Osteocyte (in vitro differentiated cells): ENCODE measurements around the gene CLDN3. TPM values are rescaled to one million over a fixed set of nuclear protein-coding genes. Genes with fewer than 3 reads are reported as not detected.

ENCODE experiments used
- DNase-seq: peaks from one replicate; pipeline ENCODE4 v3.0.0; 2021; ENCODE audit warnings: mixed read lengths; ENCODE audit not compliant: unreplicated experiment; ENCODE audit errors: extremely low spot score
- H3K27ac Mint-ChIP-seq: one replicate; pipeline ENCODE4 v1.8.0; 2021; ENCODE audit warnings: mild to moderate bottlenecking, mixed read lengths; ENCODE audit not compliant: unreplicated experiment
- H3K27me3 Mint-ChIP-seq: one replicate; pipeline ENCODE4 v1.8.0; 2021; ENCODE audit warnings: mixed read lengths; ENCODE audit not compliant: unreplicated experiment
- H3K36me3 Mint-ChIP-seq: one replicate; pipeline ENCODE4 v1.8.0; 2021; ENCODE audit warnings: mixed read lengths; ENCODE audit not compliant: unreplicated experiment
- H3K4me1 Mint-ChIP-seq: one replicate; pipeline ENCODE4 v1.8.0; 2021; ENCODE audit warnings: mixed read lengths; ENCODE audit not compliant: unreplicated experiment
- H3K4me3 Mint-ChIP-seq: one replicate; pipeline ENCODE4 v1.8.0; 2021; ENCODE audit warnings: mild to moderate bottlenecking, moderate library complexity, mixed read lengths; ENCODE audit not compliant: unreplicated experiment
- H3K9me3 Mint-ChIP-seq: one replicate; pipeline ENCODE4 v1.8.0; 2021; ENCODE audit warnings: mixed read lengths; ENCODE audit not compliant: unreplicated experiment
- long read RNA-seq: library from polyadenylated mRNA; unstranded; transcript quantifications from one replicate; pipeline ENCODE4 v2.0.0, GENCODE V29; 2021
- total RNA-seq: library from RNA; stranded (reverse); gene quantifications from 2 replicates; pipeline ENCODE4 v1.2.1, GENCODE V29; 2021
- TF ChIP-seq, protein P1 (sequence below): fragments of 200-600 bp; sonication (generic); IDR thresholded peaks from 2 replicates; pipeline ENCODE4 v1.5.0; 2021; ENCODE audit warnings: antibody characterized with exemption, mild to moderate bottlenecking, moderate library complexity

CLDN3 gene
- total RNA-seq, result not detected in 2 replicates
- long read RNA-seq, result 0 reads

DNA sequence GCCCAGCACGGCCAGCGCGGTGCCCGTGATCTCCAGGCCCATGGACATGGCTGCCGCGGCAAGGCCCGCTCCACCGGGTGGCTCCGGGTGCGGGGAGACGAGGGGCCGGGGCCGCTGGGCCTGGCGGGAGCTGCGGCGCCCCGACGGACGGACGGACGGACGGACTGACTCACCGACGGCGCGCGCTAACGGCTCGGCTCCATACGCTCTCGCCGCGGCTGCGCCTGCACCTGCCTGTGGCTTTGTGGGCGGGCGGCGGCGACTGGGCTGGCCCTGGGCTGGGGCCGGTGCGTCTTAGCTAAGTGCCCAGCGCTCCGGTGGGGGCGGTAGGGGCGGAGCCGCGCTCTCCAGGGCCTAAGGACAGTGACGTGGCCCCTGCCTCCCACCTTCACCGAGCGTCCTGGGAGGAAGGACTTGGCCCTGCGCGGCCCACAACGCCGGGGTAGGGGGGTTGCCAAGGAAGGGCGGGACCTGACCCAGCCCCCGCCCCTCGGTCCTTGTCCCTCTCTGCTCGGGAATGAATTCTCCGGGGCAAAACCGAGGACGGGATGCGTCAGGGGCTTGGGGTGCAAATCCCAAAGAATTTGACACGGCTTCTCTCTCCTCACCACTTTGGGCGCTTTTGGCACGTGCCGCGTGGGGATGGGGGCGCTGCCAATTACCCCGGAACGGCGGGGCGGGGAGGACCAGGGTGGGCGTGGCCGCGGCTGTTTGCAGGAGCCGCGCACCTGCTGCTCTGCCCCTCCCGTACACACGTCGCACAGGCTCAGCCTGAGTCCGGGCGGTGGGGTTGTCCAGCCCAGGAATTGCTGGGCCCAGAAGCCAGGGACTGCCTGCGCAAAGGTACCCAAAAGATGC, at the start of gene CLDN3:
TSS of gene CLDN3 (minus strand) at position 269 of the 858 bp plus-strand sequence. CDS start at position 48, 221 bp downstream.
- Mint-ChIP-seq H3K36me3 (no peaks in the 10 kb centered on the region), H3K27me3 (peaks cover 5% of the 10 kb centered on the region), H3K9me3 (no peaks in the 10 kb centered on the region), H3K4me3 (peak within 1 kb of the TSS; percentile 44), H3K27ac (no peak within 1 kb of the TSS), H3K4me1 (peaks cover 2% of the 10 kb centered on the region)
- TF ChIP-seq, protein P1, sequence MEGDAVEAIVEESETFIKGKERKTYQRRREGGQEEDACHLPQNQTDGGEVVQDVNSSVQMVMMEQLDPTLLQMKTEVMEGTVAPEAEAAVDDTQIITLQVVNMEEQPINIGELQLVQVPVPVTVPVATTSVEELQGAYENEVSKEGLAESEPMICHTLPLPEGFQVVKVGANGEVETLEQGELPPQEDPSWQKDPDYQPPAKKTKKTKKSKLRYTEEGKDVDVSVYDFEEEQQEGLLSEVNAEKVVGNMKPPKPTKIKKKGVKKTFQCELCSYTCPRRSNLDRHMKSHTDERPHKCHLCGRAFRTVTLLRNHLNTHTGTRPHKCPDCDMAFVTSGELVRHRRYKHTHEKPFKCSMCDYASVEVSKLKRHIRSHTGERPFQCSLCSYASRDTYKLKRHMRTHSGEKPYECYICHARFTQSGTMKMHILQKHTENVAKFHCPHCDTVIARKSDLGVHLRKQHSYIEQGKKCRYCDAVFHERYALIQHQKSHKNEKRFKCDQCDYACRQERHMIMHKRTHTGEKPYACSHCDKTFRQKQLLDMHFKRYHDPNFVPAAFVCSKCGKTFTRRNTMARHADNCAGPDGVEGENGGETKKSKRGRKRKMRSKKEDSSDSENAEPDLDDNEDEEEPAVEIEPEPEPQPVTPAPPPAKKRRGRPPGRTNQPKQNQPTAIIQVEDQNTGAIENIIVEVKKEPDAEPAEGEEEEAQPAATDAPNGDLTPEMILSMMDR, result no peak
- no peak for DNase-seq

- DNase-seq, result no peak
- peaks cover 3% of the 10 kb centered on the region for H3K4me1 Mint-ChIP-seq
Measured at GRCh38 chr7:73817121-73817520, 47.1 kb upstream of the CLDN3 start.

GRCh38 chr7:73815436-73815835, 45.4 kb upstream of the CLDN3 start:
- DNase-seq, result no peak
- H3K27ac Mint-ChIP-seq, result no peak overlapping the region

More at GRCh38 chr7:73817121-73817520, 47.1 kb upstream of the CLDN3 start:
- Mint-ChIP-seq H3K27ac (no peak overlapping the region), H3K27me3 (no peaks in the 10 kb centered on the region), H3K36me3 (peaks cover 4% of the 10 kb centered on the region), H3K9me3 (peaks cover 3% of the 10 kb centered on the region), H3K4me3 (no peak overlapping the region)
- TF ChIP-seq, protein P1, result no peak

DNA sequence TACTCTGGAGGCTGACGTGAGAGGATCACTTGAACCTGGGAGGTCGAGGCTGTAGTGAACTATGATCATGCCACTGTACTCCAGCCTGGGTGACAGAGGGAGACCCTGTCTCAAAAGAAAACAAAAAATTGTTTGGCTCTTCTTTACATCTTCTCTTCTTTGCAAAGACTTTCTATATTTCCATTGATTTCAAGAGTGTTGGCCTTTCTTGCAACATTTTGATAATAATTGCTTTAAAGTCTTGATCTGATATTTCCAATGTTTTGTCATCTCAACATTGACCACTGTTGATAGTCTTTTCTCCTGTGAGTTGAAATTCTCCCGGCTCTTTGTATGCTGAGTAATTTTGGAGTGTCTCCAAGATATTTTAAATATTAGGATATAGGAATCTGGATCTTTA, 42.9 kb upstream of the CLDN3 start:
- Mint-ChIP-seq H3K4me3 (no peak overlapping the region), H3K36me3 (peaks cover 4% of the 10 kb centered on the region), H3K4me1 (peaks cover 3% of the 10 kb centered on the region), H3K9me3 (peaks cover 3% of the 10 kb centered on the region), H3K27me3 (no peaks in the 10 kb centered on the region), H3K27ac (no peak overlapping the region)
- no peak for DNase-seq
- TF ChIP-seq, protein P1, result no peak

More at GRCh38 chr7:73815436-73815835, 45.4 kb upstream of the CLDN3 start:
- TF ChIP-seq, protein P1, result no peak
- H3K9me3 Mint-ChIP-seq, result peaks cover 3% of the 10 kb centered on the region
- no peaks in the 10 kb centered on the region for H3K27me3 Mint-ChIP-seq
- H3K4me1 Mint-ChIP-seq, result no peaks in the 10 kb centered on the region
- H3K36me3 Mint-ChIP-seq, result peaks cover 4% of the 10 kb centered on the region
- H3K4me3 Mint-ChIP-seq, result no peak overlapping the region

GRCh38 chr7:73811760-73812168, 41.7 kb upstream of the CLDN3 start:
- peaks cover 3% of the 10 kb centered on the region for H3K4me1 Mint-ChIP-seq
- H3K4me3 Mint-ChIP-seq, result no peak overlapping the region
- peaks cover 3% of the 10 kb centered on the region for H3K9me3 Mint-ChIP-seq
- H3K27me3 Mint-ChIP-seq, result no peaks in the 10 kb centered on the region
- DNase-seq, result no peak
- TF ChIP-seq, protein P1, result peak; percentile 66
- H3K27ac Mint-ChIP-seq, result no peak overlapping the region
- H3K36me3 Mint-ChIP-seq, result peaks cover 4% of the 10 kb centered on the region
